HCT116 (cell line): Measurements from ENCODE around the gene JCAD. TPM values are rescaled to one million over a fixed set of nuclear protein-coding genes. Genes with fewer than 3 reads are reported as not detected.
A peak's percentile ranks its signal among the peaks of the same experiment; 100 is the strongest.

Experiments
- ATAC-seq: fragments of 200-7000 bp; cut with Tn5 transposase; 2 replicates; pipeline ENCODE4 v1.9.1; 2020; ENCODE audit warnings: mild to moderate bottlenecking, moderate library complexity
- BruUV-seq: library from RNA; stranded (reverse); fragments of 400-500 nt; replicated peaks from 2 replicates; lab custom pipeline; 2021; lab: Mats Ljungman, UMichigan
- CTCF ChIA-PET: fragments of 300-600 bp; sonication (Branson Sonifier 250); formaldehyde crosslinking; loops from one replicate; lab custom pipeline; 2021; ENCODE audit warnings: antibody characterized with exemption; lab: Charles Lee
- POLR2A ChIA-PET: fragments of 300-600, 350-600 bp; sonication (Branson Sonifier 250); formaldehyde crosslinking; loops from one replicate; lab custom pipeline; 2021; ENCODE audit warnings: antibody characterized with exemption; lab: Charles Lee
- RAD21 ChIA-PET, 2 experiments: fragments of 300-600 bp; sonication (Branson Sonifier 250); formaldehyde crosslinking; loops; one replicate each; lab custom pipeline; 2023; ENCODE audit warnings: low total read pairs in 2 of 2; ENCODE audit not compliant: uncharacterized antibody in 2 of 2, unreplicated experiment in 2 of 2, low non-redundant PET in 1 of 2; lab: Charles Lee
- DNase-seq: peaks from one replicate; pipeline ENCODE4 v3.0.0-alpha.2; 2010; ENCODE audit warnings: low read depth, low spot score
- H2AFZ ChIP-seq: fragments of 200-600 bp; shearing (Covaris generic), sonication (generic); 2 replicates; pipeline ENCODE4 v1.6.1; 2017; ENCODE audit warnings: low read depth, mixed run types, mixed read lengths, antibody characterized with exemption, low read length; ENCODE audit not compliant: poor library complexity, severe bottlenecking
- H3K27ac ChIP-seq: 2 replicates; pipeline ENCODE4 v1.5.1; 2012; ENCODE audit warnings: low read depth, low read length
- H3K27me3 ChIP-seq: fragments of 200-600 bp; sonication (generic); 2 replicates; pipeline ENCODE4 v1.6.1; 2016; ENCODE audit warnings: mixed run types, low read length, mixed read lengths; ENCODE audit not compliant: insufficient read depth
- H3K36me3 ChIP-seq, 2 experiments: fragments of 200-500 bp in 1 of 2; fragments of 200-600 bp in 1 of 2; sonication (Bioruptor generic) in 1 of 2; sonication (generic) in 1 of 2; 2 replicates each; pipeline versions ENCODE4 v1.5.1 to v1.6.1; 2014 to 2016; ENCODE audit warnings: low read length in 2 of 2, inconsistent platforms in 1 of 2, mixed read lengths in 1 of 2, mixed run types in 1 of 2; ENCODE audit not compliant: insufficient read depth in 2 of 2, control insufficient read depth in 1 of 2
- H3K4me1 ChIP-seq, 2 experiments: fragments of 200-600 bp in 1 of 2; sonication (generic) in 1 of 2; 2 replicates each; pipeline versions ENCODE4 v1.5.1 to v1.6.1; 2012 to 2017; ENCODE audit warnings: low read length in 2 of 2, inconsistent platforms in 1 of 2, mild to moderate bottlenecking in 1 of 2, mixed read lengths in 1 of 2, mixed run types in 1 of 2, moderate library complexity in 1 of 2; ENCODE audit not compliant: insufficient read depth in 2 of 2, control insufficient read depth in 1 of 2
- H3K4me2 ChIP-seq: fragments of 200-600 bp; sonication (generic); 2 replicates; pipeline ENCODE4 v1.6.1; 2017; ENCODE audit warnings: mixed run types, low read length, mixed read lengths
- H3K4me3 ChIP-seq, 2 experiments: fragments of 200-600 bp in 1 of 2; sonication (generic) in 1 of 2; replicated peaks in 1 of 2; 2 replicates each; pipeline ENCODE4 v1.5.1; 2011 to 2016; ENCODE audit warnings: low read length in 2 of 2, control low read depth in 1 of 2, low read depth in 1 of 2, mild to moderate bottlenecking in 1 of 2, mixed read lengths in 1 of 2, mixed run types in 1 of 2
- H3K79me2 ChIP-seq: fragments of 200-600 bp; sonication (generic); 2 replicates; pipeline ENCODE4 v1.6.1; 2017; ENCODE audit warnings: mild to moderate bottlenecking, mixed run types, low read length, moderate library complexity, mixed read lengths; ENCODE audit not compliant: insufficient read depth
- H3K9ac ChIP-seq: fragments of 200-600 bp; sonication (generic); 2 replicates; pipeline ENCODE4 v1.6.1; 2016; ENCODE audit warnings: low read length, mixed read lengths
- H3K9me2 ChIP-seq: fragments of 200-600 bp; sonication (generic), shearing (Covaris generic); 2 replicates; pipeline ENCODE4 v1.6.1; 2017; ENCODE audit warnings: mixed run types, mild to moderate bottlenecking, moderate library complexity; ENCODE audit not compliant: insufficient read depth
- H3K9me3 ChIP-seq, 2 experiments: fragments of 200-500 bp in 1 of 2; fragments of 200-600 bp in 1 of 2; sonication (Bioruptor generic) in 1 of 2; sonication (generic) in 1 of 2; 2 replicates each; pipeline ENCODE4 v1.6.1; 2014 to 2017; ENCODE audit warnings: low read length in 2 of 2, mixed read lengths in 2 of 2, inconsistent platforms in 1 of 2, low read depth in 1 of 2, mild to moderate bottlenecking in 1 of 2, mixed run types in 1 of 2, moderate library complexity in 1 of 2; ENCODE audit not compliant: control insufficient read depth in 1 of 2, insufficient read depth in 1 of 2
- H4K20me1 ChIP-seq: fragments of 200-600 bp; sonication (generic), shearing (Covaris generic); 2 replicates; pipeline ENCODE4 v1.6.1; 2017; ENCODE audit warnings: mixed run types, mild to moderate bottlenecking, moderate library complexity; ENCODE audit not compliant: insufficient read depth
- CBX3 ChIP-seq: IDR thresholded peaks from 2 replicates; pipeline ENCODE4 v1.6.1; 2012; ENCODE audit warnings: low read depth
- CEBPB ChIP-seq: IDR thresholded peaks from 2 replicates; pipeline ENCODE4 v1.6.1; 2012; ENCODE audit warnings: low read depth
- EGR1 ChIP-seq: IDR thresholded peaks from 2 replicates; pipeline ENCODE4 v1.6.1; 2012; ENCODE audit warnings: low read depth
- ELF1 ChIP-seq: IDR thresholded peaks from 2 replicates; pipeline ENCODE4 v1.6.1; 2012; ENCODE audit warnings: low read depth, borderline replicate concordance
- EZH2 ChIP-seq: fragments of 200-600 bp; sonication (generic); IDR thresholded peaks from 2 replicates; pipeline ENCODE4 v1.6.1; 2017; ENCODE audit warnings: antibody characterized with exemption, mixed run types
- EZH2phosphoT487 ChIP-seq: fragments of 200-600 bp; IDR thresholded peaks from 2 replicates; pipeline ENCODE4 v1.6.1; 2018; ENCODE audit warnings: antibody characterized with exemption, borderline replicate concordance
- FOSL1 ChIP-seq: IDR thresholded peaks from 2 replicates; pipeline ENCODE4 v1.6.1; 2012; ENCODE audit warnings: low read depth
- JUND ChIP-seq: IDR thresholded peaks from 2 replicates; pipeline ENCODE4 v1.6.1; 2012
- MAX ChIP-seq: IDR thresholded peaks from 2 replicates; pipeline ENCODE4 v1.6.1; 2012
- POLR2A ChIP-seq: IDR thresholded peaks from 2 replicates; pipeline ENCODE4 v1.7.0; 2011; ENCODE audit warnings: borderline replicate concordance; ENCODE audit not compliant: insufficient read depth, insufficient read length; ENCODE audit errors: extremely low read depth
- POLR2AphosphoS5 ChIP-seq: IDR thresholded peaks from 2 replicates; pipeline ENCODE4 v1.6.1; 2011; ENCODE audit warnings: mild to moderate bottlenecking, low read depth, low read length, moderate library complexity
- SIN3A ChIP-seq: IDR thresholded peaks from 2 replicates; pipeline ENCODE4 v1.6.1; 2012; ENCODE audit warnings: low read depth
- SP1 ChIP-seq: IDR thresholded peaks from 2 replicates; pipeline ENCODE4 v1.6.1; 2012; ENCODE audit warnings: low read depth
- SRF ChIP-seq: IDR thresholded peaks from 2 replicates; pipeline ENCODE4 v1.6.1; 2012; ENCODE audit warnings: low read depth
- TCF7L2 ChIP-seq: IDR thresholded peaks from 2 replicates; pipeline ENCODE4 v1.7.0; 2011; ENCODE audit warnings: borderline replicate concordance, inconsistent platforms; ENCODE audit not compliant: insufficient read depth, insufficient read length; ENCODE audit errors: extremely low read depth
- YY1 ChIP-seq: IDR thresholded peaks from 2 replicates; pipeline ENCODE4 v1.6.1; 2011; ENCODE audit warnings: low read length, low read depth, moderate library complexity, mild to moderate bottlenecking; ENCODE audit not compliant: insufficient replicate concordance; ENCODE audit errors: extremely low read depth
- ZBTB33 ChIP-seq: IDR thresholded peaks from 2 replicates; pipeline ENCODE4 v1.6.1; 2011; ENCODE audit warnings: mild to moderate bottlenecking, low read length, moderate library complexity; ENCODE audit not compliant: insufficient replicate concordance; ENCODE audit errors: extremely low read depth
- ZNF274 ChIP-seq: fragments of 200-500 bp; sonication (Bioruptor generic); IDR thresholded peaks from 2 replicates; pipeline ENCODE4 v1.6.1; 2014; ENCODE audit warnings: mild to moderate bottlenecking, low read depth, low read length, inconsistent platforms
- intact Hi-C: fragments of 100-400 bp; cut with micrococcal nuclease; formaldehyde crosslinking; loops from 2 replicates; pipeline ENCODE4 v1.10.0; 2022
- total RNA-seq: library from RNA; stranded (reverse); gene quantifications from one replicate; pipeline ENCODE4 v1.2.1, GENCODE V29; 2021; ENCODE audit not compliant: unreplicated experiment
- TF ChIP-seq, protein P1 (sequence below): IDR thresholded peaks from 2 replicates; pipeline ENCODE4 v1.6.1; 2012; ENCODE audit warnings: low read depth

JCAD gene
- total RNA-seq, 1 experiment from 2014 or later = 17.5 TPM

GRCh38 chr10:30099101-30099500 lies 39.7 kb upstream of the JCAD start:
- CTCF ChIA-PET = no interaction called here
- Histone ChIP-seq H3K27me3 (no peaks in the 10 kb centered on the region), H3K9me2 (no peaks in the 10 kb centered on the region), H3K4me3 (no peak overlapping the region), H3K9ac (no peak overlapping the region), H2AFZ (peak overlapping the region; percentile 96), H3K9me3 (no peaks in the 10 kb centered on the region), H3K27ac (no peak overlapping the region), H3K4me2 (peak overlapping the region; percentile 47), H4K20me1 (no peaks in the 10 kb centered on the region), H3K4me1 (peaks cover 0 to 29% of the 10 kb centered on the region in 2 experiments; a peak in 2 of 4 replicates), H3K79me2 (no peaks in the 10 kb centered on the region), H3K36me3 (no peaks in the 10 kb centered on the region)
- POLR2A ChIA-PET = no interaction called here
- no TSS peak for BruUV-seq
- RAD21 ChIA-PET = no interaction called here
- ATAC-seq (no peak), DNase-seq (no peak)
- intact Hi-C loops = no loop called here
- no peak for TF ChIP-seq ZNF274
- TF ChIP-seq POLR2A = no peak
- no peak for TF ChIP-seq ZBTB33
- TF ChIP-seq, protein P1, sequence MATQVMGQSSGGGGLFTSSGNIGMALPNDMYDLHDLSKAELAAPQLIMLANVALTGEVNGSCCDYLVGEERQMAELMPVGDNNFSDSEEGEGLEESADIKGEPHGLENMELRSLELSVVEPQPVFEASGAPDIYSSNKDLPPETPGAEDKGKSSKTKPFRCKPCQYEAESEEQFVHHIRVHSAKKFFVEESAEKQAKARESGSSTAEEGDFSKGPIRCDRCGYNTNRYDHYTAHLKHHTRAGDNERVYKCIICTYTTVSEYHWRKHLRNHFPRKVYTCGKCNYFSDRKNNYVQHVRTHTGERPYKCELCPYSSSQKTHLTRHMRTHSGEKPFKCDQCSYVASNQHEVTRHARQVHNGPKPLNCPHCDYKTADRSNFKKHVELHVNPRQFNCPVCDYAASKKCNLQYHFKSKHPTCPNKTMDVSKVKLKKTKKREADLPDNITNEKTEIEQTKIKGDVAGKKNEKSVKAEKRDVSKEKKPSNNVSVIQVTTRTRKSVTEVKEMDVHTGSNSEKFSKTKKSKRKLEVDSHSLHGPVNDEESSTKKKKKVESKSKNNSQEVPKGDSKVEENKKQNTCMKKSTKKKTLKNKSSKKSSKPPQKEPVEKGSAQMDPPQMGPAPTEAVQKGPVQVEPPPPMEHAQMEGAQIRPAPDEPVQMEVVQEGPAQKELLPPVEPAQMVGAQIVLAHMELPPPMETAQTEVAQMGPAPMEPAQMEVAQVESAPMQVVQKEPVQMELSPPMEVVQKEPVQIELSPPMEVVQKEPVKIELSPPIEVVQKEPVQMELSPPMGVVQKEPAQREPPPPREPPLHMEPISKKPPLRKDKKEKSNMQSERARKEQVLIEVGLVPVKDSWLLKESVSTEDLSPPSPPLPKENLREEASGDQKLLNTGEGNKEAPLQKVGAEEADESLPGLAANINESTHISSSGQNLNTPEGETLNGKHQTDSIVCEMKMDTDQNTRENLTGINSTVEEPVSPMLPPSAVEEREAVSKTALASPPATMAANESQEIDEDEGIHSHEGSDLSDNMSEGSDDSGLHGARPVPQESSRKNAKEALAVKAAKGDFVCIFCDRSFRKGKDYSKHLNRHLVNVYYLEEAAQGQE = no peak
- no peak for TF ChIP-seq EZH2phosphoT487
- TF ChIP-seq SRF = no peak
- TF ChIP-seq POLR2AphosphoS5 = no peak
- TF ChIP-seq SP1 = no peak
- no peak for TF ChIP-seq EGR1
- no peak for TF ChIP-seq CEBPB
- TF ChIP-seq FOSL1 = no peak
- TF ChIP-seq JUND = no peak
- TF ChIP-seq YY1 = no peak
- TF ChIP-seq SIN3A = no peak
- TF ChIP-seq CBX3 = no peak
- TF ChIP-seq MAX = no peak
- TF ChIP-seq EZH2 = no peak
- TF ChIP-seq ELF1 = no peak
- no peak for TF ChIP-seq TCF7L2
